Globus pallidus (tissue), 1 donor: ENCODE measurements around the gene ERVV-1.
"Not testable (repeated sequence)": the region's sequence is repeated elsewhere in the genome, so short reads cannot be mapped to it uniquely, and the experiment has no call there.

Experiments
- DNase-seq: peaks from one replicate; pipeline ENCODE4 v3.0.0-alpha.2; 2015; ENCODE audit warnings: low spot score

Gene ERVV-1

GRCh38 chr19:53019684-53020083 lies 6.0 kb downstream of the ERVV-1 start:
- no peak for DNase-seq

- DNase-seq, result not testable (repeated sequence)
Measured at GRCh38 chr19:53028306-53028705, 14.6 kb downstream of the ERVV-1 start.

- no peak for DNase-seq
Measured at GRCh38 chr19:53034054-53034453, 20.3 kb downstream of the ERVV-1 start.

- DNase-seq, result no peak
Measured at GRCh38 chr19:53034948-53035675, 21.4 kb downstream of the ERVV-1 start.

- no peak for DNase-seq
Measured at GRCh38 chr19:53037101-53038097, 23.7 kb downstream of the ERVV-1 start.

GRCh38 chr19:53041366-53041765 lies 27.6 kb downstream of the ERVV-1 start:
- DNase-seq, result no peak

GRCh38 chr19:53045536-53045935 lies 31.8 kb downstream of the ERVV-1 start:
- no peak for DNase-seq

- DNase-seq, result no peak
Measured at GRCh38 chr19:53047379-53047778, 33.7 kb downstream of the ERVV-1 start.

GRCh38 chr19:53055117-53055516 lies 41.4 kb downstream of the ERVV-1 start:
- DNase-seq, result no peak

GRCh38 chr19:53057904-53058580 lies 44.3 kb downstream of the ERVV-1 start:
- DNase-seq, result no peak
